Inferior parietal cortex (tissue), 1 donor: Measurements from ENCODE around the gene ATAD2B.
A peak's percentile ranks its signal among the peaks of the same experiment; 100 is the strongest.
"Not testable (repeated sequence)": the region's sequence is repeated elsewhere in the genome, so short reads cannot be mapped to it uniquely, and the experiment has no call there.

Source experiments
- DNase-seq: peaks from one replicate; pipeline ENCODE4 v3.0.0-alpha.2; 2016; ENCODE audit errors: extremely low spot score

ATAD2B gene

DNA sequence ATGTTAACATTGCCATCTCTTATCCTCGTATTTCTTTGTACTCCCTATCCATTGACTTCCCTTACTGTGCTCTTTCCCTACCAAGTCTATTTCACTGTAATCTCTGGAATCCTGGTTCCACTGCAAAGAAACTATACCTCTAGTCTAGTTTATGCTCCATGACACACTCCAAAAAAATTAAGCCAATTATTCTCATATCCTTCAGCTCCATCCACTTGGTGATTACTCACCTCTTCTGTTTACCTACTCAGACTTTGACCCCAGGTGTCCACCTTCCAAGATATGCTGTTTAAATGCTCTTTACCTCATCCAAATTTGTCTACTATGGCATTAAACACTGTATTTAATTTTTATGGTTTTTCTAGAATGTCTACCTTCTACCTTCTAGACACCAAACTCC lies 137.9 kb downstream of the ATAD2B start:
- no peak for DNase-seq

DNA sequence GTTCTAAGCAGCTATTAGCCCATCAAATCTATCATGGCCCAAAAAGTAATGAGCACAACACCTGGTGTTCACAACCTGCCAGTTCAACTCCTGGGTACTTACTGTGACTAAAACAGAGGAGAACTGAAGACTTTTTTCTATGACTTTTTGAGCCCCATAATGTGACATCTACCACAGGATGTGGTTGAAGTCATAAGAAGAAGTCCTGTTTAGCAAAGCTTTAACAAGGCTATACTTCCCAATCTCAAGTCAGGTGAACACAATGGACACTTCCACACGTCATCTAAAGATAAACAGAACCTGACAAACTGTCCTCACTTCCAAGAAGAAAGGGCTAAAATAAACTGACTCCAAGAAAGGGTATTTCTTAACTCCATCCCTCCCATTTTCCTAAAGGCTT lies 138.8 kb downstream of the ATAD2B start:
- DNase-seq, result no peak

DNA sequence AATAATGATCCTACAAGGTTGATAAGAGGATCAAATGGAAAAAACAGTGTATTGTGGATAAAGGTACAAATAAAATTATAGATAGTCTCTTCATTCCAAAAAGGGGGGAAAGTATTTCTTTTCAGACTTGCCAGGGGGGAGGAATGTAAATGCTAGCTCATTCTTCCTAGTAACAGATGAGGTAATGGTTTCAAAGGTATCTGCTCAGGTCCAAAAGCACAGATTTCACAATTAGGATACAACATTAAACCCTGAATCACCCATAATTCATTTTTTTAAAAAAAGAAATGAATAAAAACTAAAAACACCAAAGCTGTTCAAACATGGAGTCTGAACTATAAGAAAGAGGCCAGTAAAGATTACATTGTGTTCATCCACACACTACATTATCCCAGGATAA lies 142.0 kb downstream of the ATAD2B start:
- DNase-seq, result no peak

DNA sequence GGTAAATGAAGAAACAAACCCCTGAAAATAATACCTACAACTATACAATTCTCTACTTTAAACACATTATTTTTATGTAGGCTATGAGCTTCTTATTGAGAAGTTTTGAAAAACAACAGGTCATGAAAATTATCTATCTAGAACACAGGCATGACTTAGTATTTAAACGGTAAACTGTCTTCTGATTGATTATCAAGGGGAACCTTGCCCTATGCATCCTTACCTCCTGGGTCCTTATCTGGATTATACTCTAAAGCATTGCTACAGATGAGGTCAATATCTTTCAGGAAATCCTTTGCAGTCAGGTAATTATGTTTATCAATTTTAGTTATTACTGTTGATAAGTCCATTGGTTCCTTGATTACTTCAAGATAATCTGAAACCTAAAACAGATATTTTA lies 144.3 kb downstream of the ATAD2B start:
- DNase-seq, result no peak

DNA sequence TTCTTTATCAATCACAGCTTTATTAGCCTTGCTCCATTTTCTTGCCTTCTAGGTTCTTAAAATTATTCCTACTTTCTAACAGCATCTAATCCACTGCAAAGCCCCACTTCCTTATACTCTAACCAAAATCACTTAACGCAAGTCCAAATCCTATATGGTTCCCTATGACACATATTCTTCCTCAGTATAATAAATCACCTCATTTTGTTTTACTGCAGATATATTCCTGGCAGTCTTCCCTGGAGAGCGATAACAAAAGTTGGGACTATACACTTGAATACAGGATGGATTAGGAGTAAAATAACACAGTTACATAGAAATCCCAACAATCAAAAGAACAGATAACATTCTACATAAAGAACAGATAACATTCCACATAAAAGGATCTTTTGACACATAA lies 144.8 kb downstream of the ATAD2B start:
- no peak for DNase-seq

DNA sequence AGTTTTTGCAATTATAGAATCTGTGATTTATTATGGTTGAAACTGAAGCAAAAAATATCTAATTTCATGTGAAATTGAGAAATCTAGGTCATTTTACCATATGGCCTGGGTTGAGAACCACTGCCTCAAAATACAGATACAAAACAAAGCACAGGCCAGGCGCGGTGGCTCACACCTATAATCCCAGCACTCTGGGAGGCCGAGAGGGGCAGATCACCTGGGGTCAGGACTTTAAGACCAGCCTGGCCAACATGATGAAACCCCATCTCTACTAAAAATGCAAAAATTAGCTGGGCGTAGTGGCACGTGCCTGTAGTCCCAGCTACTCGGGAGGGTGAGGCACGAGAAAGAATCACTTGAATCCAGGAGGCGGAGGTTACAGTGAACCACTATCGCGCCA lies 146.5 kb downstream of the ATAD2B start:
- DNase-seq, result not testable (repeated sequence)

DNA sequence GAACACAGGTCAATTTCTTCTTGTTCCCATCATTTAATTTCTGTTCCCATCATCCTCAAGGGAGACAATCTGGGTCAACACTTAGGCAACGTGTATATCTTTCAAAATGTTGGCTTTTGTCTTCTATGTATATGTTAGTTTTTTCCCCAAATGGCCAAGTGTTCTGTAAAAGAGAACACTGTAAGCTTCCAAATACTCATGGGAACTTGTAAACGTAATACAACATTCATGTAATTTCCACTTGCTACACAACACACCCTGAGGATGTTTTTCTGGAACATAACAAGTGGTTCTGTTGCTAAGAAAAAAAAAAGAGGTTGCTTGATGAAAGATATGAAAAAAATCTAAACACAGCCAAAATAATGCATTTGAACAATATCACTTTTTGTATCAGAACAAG lies 149.1 kb downstream of the ATAD2B start:
- no peak for DNase-seq

DNA sequence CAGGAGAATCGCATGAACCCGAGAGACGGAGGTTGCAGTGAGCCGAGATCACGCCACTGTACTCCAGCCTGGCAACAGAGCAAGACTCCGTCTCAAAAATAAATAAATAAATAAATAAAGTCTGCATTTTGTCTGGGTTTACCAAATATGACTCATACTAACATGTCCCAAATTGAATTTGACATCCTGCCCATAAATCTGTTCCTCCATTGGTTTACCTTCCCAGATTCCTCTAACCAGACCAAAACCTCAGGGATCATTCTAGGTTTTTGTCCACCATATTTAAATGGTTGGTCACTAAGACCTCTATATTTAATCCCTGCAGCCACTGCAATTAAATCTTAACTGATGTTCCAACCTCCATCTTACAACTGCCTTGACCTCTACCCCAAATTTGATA lies 150.9 kb downstream of the ATAD2B start:
- no peak for DNase-seq

DNA sequence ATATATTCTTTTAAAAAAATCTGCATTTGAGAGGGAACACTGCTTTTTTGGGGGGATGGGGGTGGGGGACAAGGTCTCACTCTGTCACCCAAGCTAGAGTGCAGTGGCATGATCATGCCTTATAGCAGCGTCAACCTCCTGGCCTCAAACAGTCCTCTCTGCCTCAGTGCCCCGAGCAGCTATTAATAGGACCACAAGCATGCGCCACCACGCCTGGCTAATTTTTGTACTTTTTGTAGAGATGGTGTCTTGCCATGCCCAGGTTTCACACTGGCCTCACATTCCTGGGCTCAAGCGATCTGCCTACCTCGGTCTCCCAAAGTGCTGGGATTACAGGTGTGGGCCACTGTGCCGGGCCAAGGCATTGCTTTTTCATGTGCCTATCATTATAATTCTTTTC lies 154.2 kb downstream of the ATAD2B start:
- DNase-seq, result no peak

DNA sequence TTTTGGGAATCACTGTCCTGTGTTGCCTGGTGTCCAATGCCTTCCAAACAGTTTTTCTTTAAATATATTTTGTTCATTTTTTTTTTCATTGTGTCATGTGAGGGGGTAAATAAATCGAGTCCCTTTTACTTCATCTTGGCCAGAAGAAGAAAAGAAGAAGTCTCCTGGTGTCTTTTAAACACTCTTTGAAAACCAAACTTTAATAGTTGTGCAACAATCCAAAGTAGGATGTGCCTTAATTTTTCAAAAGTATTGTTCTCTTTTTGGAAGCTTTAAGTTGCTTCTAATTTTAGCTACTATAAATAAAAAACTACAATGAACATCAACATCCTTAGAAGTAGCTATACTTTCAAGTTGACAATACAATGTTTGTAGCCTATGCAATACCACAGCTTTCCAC lies 154.9 kb downstream of the ATAD2B start:
- no peak for DNase-seq

DNA sequence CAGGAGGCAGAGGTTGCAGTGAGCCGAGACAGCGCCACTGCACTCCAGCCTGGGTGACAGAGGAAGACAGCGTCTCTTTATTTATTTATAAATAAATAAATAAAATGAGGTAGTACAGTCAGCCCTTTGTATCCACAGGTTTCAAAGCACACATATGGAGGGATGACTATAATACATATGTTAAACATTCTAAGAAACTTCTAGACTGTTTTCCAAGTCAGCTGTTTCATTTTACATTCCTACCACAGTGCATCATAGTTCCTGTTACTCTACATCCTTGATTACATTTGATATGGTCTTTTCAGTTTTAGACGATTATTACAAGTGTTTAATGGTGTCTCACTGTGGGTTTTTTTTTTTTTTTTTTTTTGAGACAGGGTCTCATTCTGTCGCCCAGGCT lies 157.6 kb downstream of the ATAD2B start:
- no peak for DNase-seq

DNA sequence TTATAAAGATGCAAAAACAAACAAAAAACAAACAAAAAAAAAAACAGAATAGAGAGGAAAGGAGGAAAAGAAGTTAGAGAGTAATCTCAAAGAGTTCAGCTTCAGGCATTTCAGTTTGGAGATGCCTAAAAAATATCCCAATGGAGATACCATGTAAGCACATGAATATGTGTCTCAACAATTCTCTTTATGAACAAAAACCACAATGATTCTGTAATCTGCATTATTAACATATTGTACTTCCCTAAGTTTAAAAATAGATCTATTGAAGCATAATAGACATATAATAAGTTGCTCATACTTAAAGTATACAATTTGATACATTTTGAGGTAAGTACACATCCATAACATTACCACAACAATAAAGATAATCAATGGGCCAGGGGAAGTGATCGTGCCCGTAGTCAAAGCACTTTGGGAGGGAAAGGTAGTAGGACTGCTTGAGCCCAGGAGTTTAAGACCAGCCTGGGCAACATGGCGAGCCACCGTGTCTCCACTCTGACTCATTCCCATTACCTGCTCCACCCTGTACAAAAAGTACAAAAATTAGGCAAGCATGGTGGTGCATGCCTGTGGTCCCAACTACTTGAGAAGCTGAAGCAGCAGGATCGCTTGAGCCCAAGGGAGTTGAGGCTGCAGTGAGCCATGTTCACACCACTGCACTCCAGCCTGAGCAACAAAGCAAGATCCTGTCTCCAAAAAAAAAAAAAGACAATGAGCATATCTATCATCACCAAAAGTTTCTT lies 158.9 kb downstream of the ATAD2B start:
- DNase-seq, result no peak

DNA sequence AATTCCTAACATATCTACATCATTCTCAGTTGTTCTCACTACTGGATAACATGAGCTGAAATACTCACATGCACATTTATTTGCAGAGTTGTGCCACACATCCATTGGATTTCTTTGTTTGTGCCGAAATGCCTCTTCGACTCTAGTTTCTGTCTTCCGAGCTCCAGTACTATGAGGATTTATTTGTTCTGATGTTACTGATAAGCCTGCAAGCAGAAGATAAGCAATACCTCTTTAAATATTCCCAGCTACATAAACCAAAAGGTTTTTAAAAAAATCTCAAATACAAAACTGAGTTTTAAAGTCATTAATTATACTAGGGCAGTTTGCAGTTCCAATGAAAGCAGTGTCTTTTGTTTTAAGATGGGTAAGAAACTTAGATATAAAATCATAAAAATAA lies 164.8 kb downstream of the ATAD2B start:
- no peak for DNase-seq

DNA sequence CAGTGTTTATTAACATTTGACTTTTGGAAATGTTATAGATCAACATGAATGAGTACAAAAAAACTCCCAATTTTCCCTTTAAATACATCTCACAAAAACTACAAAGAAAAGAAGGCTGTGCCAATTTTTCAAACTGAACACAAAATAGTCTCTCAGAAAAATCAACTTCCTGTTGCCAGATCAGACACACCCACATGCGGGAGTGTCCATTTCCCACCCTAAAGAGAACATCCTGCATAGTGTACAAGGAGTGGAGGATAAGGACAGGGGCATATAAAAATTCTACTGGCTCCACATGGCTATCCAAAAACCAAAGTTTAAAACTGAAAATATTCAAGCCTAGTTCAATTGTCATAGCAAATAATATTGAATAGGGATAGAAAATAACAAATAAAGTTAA lies 165.3 kb downstream of the ATAD2B start:
- DNase-seq, result no peak

DNA sequence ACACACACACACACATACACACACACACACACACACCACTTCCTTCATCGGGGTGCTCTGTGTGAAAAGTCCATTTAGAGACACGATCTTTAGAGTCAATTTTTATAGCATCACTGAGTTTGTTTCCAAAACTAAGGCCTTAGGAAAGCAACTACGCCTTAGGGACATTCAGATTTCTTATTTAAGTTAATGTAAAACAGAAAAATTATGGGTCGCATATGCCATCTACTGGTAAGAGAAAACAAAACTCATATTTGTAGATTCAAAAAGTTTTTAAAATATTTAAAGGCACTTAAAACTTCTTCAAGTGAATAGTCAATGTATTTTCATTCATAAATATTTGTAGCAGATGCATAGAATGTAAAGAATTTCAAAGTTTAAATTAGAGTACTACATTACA lies 166.2 kb downstream of the ATAD2B start:
- peak; percentile 42 for DNase-seq

DNA sequence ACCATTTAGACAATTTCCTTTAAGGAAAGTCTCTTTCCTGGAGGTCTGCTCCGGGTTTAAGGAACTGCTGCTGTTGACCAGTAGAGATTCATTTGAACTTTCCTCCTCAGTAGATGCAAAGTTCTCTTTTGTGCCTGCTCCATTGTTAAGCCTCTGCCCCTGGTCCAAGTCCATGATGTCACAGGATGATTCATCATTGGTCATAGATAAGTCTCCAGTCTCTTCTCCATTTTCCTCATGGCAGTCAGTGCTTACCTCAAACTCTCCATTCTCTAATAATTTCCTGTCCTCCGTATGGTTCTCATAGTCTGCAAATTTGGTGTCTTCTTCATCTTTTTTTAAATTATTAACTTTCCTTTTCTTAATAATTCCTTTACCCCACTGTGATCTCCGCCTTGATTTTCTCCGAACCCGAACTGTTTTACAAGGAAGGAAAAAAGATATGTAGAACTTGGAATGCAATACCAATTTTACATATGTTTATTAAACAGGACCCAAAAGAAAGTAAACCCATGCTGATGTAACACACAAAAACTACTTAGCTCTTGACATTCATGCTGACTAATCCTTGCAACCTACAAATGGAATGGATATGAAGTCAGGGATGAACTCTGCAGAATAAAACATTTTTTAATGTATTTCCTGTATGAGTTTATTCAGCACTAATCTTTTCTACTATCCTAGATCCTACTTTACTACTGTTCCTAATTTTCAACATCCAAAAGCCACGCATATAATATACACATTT lies 169.1 kb downstream of the ATAD2B start:
- DNase-seq, result no peak

DNA sequence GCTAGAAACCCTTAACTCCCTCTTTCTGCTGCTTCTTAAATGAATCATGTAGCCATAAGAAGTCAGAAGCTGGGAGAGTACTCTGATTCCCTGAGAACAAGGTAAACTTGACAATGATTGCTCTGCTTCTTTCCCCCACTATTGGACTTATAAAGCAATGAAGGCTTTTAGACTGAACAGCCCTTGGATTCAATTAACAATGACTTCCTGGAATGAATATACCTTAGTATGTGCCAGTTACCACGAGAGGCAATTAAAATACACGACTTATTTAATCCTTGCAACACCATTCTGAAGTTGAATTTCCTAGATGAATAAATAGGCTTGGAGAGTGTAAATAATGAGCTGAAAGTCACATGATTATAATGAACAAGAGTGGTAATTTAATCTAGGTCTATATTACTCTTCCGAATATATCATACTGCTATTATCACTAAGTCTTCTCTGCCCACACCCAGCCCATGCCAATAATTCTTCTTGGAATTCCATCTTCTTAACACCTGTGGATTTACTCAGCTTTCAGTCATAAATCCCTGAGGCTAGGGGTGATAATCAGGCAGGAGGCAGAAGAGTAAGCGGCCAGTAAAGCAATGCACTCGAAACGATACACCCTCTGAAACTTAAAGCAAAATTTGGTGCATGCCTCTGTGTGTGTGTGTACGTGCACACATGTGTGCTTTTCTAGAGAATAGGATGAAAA lies 170.2 kb downstream of the ATAD2B start:
- no peak for DNase-seq

DNA sequence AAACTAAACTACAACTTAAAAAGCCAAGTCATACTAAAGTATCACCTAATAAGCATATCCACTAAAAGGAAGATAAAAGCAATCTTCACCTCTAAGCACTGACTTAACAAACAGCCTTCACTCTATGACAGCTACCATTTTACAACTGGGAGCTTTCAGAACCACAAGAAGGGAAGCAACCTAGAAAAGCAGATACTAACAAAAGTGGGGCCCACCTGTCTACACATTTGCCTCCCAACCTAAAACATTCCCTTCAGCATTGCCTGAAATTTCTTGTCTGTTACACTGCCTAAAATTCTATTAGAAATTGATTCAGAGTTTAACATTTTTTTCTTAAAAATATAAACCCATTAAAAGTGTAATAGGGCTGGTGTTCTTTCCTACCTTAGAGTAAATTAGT lies 172.0 kb downstream of the ATAD2B start:
- DNase-seq, result no peak

DNA sequence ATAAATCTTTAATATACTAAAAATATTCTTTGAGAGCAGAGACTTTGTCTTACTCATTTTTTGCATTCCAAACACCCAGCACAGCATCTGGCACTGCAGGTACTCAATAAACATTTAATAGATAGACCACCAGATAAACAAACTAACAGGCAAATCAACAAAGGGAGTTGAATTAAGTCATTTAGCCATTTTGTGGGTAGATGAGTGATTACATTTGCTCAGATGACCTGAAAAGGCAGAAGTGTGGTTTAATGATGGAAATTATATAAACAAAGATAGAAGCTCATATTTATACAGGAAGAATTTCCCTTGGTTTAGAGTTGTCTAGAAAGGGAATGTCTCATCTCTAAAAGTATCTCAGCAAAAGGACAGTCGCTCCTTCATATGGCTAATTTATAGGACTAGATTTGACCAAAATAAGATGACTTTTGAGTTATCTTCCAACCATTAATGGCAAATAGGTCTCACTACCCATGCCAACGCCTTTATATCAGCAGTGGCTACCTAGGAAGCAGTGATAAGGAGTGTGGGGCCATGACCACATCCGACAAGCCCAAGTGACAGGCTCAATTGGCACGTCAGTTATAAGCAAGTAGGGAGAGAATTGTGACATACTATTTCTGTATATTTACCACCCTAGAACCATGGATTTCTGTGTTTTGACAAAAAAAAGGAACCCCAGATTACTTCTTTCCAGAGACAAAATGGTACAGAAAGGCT lies 173.5 kb downstream of the ATAD2B start:
- DNase-seq, result no peak

DNA sequence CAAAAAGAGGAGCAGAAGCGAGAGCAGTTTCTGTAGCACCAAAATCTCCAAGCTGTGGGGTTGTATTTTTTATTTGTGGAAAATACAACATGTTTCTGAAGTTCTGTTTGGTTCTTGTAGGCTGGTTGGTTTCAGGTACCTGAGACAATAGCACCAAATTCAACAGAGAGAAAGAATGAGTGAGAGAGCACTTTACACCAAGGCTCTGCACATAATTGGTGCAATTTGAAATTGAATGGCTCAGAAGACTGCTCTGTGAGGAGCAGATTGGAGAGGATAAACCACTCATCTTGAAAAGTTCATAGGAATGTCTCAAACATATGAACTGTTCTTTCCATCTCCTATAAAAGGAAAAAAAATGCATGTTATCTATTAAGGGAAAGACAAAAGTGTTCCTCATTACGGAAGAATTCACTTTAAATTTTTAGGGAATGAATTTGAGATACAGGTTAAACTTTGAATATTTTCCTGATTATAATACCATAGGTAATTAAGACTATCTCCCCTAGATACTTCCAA lies 175.1 kb downstream of the ATAD2B start:
- DNase-seq, result no peak

DNA sequence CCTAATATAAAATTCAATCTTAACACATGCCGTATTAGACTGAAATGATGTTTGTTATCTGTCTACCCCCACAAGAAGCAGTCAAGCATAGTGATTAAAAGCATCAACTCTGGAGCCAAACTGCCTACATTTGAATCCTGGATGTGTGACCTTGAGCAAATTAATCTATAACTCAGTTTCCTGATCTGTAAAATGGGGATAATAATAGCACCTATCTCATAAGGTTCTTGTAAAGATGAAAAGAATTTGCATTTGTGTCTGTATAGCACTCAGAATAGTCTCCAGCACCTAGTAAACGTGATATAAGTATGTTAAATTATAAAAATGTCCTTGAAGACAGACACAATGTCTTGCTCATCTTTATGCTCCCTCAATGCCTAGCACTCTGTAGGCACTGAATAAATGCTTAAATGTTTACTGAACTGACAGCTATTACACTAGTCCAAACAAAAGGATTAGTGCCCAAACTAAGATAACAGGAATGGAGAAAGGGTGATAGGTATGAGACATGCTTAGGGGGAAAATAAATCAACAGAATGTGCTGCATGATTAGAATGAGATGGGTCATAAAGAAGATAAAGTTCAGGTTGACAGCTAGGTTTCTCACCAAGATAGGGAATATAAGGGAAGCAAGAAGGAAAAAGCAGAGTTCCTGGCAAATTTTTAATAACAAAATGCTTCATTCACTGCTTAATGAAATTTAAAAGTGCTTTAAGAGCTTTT lies 180.6 kb downstream of the ATAD2B start:
- no peak for DNase-seq
